Activated T-helper 1 cell treated with anti-CD3 and anti-CD28 coated beads, Interleukin-12 subunit alpha, Interleukin-12 subunit beta, Interleukin-2, Interleukin-4 antibody, amounts not matched to agents 30 ng/mL and 10 ng/mL and 1 ng/mL, durations not matched to agents 14 hours and 24 hours and 36 hours (primary cell): ENCODE data around the gene SLC16A2. TPM values are rescaled to one million over a fixed set of nuclear protein-coding genes. Genes with fewer than 3 reads are reported as not detected.

ENCODE experiments used
- DNase-seq: peaks from one replicate; pipeline ENCODE4 v3.0.0; 2021; ENCODE audit warnings: low spot score
- H3K27ac Mint-ChIP-seq: one replicate; pipeline ENCODE4 v1.8.0; 2021; ENCODE audit warnings: mild to moderate bottlenecking, mixed read lengths
- H3K27me3 Mint-ChIP-seq: one replicate; pipeline ENCODE4 v1.8.0; 2022; ENCODE audit warnings: mild to moderate bottlenecking, moderate library complexity, mixed read lengths; ENCODE audit not compliant: insufficient read depth
- H3K36me3 Mint-ChIP-seq: one replicate; pipeline ENCODE4 v1.8.0; 2021; ENCODE audit warnings: low read depth, mixed read lengths
- H3K4me1 Mint-ChIP-seq: one replicate; pipeline ENCODE4 v1.8.0; 2021; ENCODE audit warnings: low read depth, mixed read lengths
- H3K4me3 Mint-ChIP-seq: one replicate; pipeline ENCODE4 v1.8.0; 2021; ENCODE audit warnings: mild to moderate bottlenecking, moderate library complexity, mixed read lengths
- H3K9me3 Mint-ChIP-seq: one replicate; pipeline ENCODE4 v1.8.0; 2021; ENCODE audit warnings: mixed read lengths
- intact Hi-C: fragments of 100-400 bp; cut with micrococcal nuclease; formaldehyde crosslinking; loops from one replicate; pipeline ENCODE4 v1.15.1; 2024
- total RNA-seq: library from RNA; stranded (reverse); gene quantifications from 2 replicates; pipeline ENCODE4 v1.2.3, GENCODE V29; 2022

Gene SLC16A2
- total RNA-seq, 1 donor from 2014 or later: 0.08 TPM

GRCh38 chrX:74520291-74520690 is 99.0 kb downstream of the SLC16A2 start:
- Mint-ChIP-seq H3K27me3 (no peaks in the 10 kb centered on the region), H3K9me3 (no peaks in the 10 kb centered on the region), H3K4me3 (no peak overlapping the region), H3K27ac (no peak overlapping the region), H3K36me3 (no peaks in the 10 kb centered on the region), H3K4me1 (no peaks in the 10 kb centered on the region)
- no peak for DNase-seq
- intact Hi-C loops: no loop called here

DNA sequence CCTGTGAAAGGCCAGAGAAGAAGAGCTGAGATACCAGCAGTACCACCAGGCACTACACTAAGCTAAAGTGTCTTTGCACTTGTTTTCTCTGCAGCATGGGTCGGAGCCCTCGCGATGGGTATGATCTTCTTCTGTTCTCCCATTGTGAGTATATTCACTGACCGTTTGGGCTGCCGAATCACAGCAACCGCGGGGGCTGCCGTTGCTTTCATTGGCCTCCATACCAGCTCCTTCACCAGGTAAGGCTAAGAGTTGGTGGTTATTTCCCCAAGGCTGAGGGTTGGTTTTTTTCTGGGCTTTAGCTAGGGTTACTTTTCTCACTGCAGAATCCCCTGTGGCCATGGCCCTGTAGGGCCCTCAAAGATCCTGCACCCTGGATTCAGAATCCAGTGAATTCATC is 99.6 kb downstream of the SLC16A2 start:
- Mint-ChIP-seq H3K36me3 (no peaks in the 10 kb centered on the region), H3K4me1 (no peaks in the 10 kb centered on the region), H3K27ac (no peak overlapping the region), H3K4me3 (no peak overlapping the region), H3K27me3 (no peaks in the 10 kb centered on the region), H3K9me3 (no peaks in the 10 kb centered on the region)
- intact Hi-C loops: no loop called here
- DNase-seq: no peak

- Mint-ChIP-seq H3K36me3 (no peaks in the 10 kb centered on the region), H3K27ac (no peak overlapping the region), H3K4me1 (no peaks in the 10 kb centered on the region), H3K9me3 (no peaks in the 10 kb centered on the region), H3K27me3 (no peaks in the 10 kb centered on the region), H3K4me3 (no peak overlapping the region)
- intact Hi-C loops: no loop called here
- DNase-seq: no peak
These were observed 100.9 kb downstream of the SLC16A2 start for GRCh38 chrX:74521961-74522751.

DNA sequence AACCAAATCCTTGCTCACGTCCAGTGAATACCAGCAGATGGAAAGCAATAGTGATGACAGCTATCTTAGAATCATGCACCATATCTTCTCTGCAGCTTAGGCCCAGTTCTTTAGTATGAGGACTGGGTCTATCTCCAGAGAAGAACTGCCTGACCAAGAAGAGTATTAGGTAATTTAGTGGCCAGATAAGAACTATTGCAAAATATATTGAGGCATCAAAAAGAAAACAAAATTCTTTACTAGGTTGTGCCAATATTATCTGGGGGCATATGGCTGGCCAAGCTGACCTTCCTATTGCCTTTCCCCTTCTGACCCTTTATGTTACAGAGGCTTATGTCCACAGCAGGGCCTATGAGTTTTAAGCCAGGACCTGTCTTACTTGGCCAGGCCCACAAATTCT is 101.9 kb downstream of the SLC16A2 start:
- DNase-seq: no peak
- Mint-ChIP-seq H3K36me3 (no peaks in the 10 kb centered on the region), H3K9me3 (no peaks in the 10 kb centered on the region), H3K27me3 (no peaks in the 10 kb centered on the region), H3K4me3 (no peak overlapping the region), H3K27ac (no peak overlapping the region), H3K4me1 (no peaks in the 10 kb centered on the region)
- intact Hi-C loops: no loop called here

DNA sequence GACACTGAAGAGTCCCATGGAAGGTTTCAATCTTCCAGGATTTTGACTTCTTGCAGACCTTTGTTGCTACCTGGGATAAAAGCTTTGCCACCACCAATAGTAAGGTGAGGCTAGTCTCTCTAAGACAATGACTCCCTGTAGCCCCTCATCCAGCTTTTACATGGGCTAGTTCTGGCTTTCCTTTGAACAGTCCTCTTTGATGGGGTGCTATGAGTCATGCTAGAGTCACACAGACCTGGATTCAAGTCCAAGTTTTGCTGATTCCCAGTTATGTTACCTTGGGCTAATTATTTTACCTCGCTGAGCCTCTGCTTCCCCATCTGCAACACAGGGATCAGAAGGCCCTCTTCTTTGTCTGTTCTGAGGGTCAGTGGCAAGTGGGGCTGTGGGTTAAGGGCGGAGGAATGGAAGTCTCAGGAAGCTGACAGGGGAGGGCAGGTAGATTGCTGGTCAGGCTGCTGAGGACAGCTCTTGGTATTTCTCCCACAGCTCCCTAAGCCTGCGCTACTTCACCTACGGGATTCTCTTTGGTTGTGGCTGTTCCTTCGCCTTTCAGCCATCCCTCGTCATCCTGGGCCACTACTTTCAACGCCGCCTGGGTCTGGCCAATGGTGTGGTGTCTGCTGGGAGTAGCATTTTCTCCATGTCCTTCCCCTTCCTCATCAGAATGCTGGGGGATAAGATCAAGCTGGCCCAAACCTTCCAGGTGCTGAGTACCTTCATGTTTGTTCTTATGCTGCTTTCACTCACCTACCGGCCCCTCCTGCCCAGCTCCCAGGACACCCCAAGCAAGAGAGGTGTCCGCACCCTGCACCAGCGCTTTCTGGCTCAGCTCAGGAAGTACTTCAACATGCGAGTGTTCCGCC is 102.8 kb downstream of the SLC16A2 start:
- intact Hi-C loops: no loop called here
- Mint-ChIP-seq H3K27me3 (no peaks in the 10 kb centered on the region), H3K9me3 (no peaks in the 10 kb centered on the region), H3K27ac (no peak overlapping the region), H3K4me3 (no peak overlapping the region), H3K36me3 (no peaks in the 10 kb centered on the region), H3K4me1 (no peaks in the 10 kb centered on the region)
- no peak for DNase-seq

DNA sequence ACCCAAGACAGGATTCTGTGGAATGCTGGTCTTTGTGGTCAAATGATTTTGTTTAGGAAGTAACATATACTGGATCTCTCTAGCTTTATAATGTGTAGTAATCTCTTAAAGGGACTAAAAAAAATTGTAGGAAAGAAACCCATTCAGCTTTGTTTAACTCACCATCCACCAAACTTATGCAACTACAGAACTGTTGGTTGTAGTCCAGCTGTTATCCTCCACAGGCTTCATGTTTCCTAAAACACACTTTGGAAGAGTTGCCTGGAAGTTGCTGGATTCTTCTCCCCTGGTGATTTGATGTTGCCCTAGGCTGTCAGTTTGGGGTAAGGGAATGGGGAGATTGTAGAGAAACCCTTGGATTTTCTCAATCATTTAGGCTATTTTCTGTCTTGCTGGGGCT is 103.8 kb downstream of the SLC16A2 start:
- intact Hi-C loops: no loop called here
- no peak overlapping the region for H3K27ac Mint-ChIP-seq
- no peak overlapping the region for H3K4me3 Mint-ChIP-seq
- no peaks in the 10 kb centered on the region for H3K27me3 Mint-ChIP-seq
- no peaks in the 10 kb centered on the region for H3K36me3 Mint-ChIP-seq
- no peak for DNase-seq
- no peaks in the 10 kb centered on the region for H3K4me1 Mint-ChIP-seq
- H3K9me3 Mint-ChIP-seq: no peaks in the 10 kb centered on the region

GRCh38 chrX:74526764-74527163 is 105.5 kb downstream of the SLC16A2 start:
- Mint-ChIP-seq H3K27me3 (no peaks in the 10 kb centered on the region), H3K9me3 (no peaks in the 10 kb centered on the region), H3K4me3 (no peak overlapping the region), H3K36me3 (no peaks in the 10 kb centered on the region), H3K4me1 (no peaks in the 10 kb centered on the region), H3K27ac (no peak overlapping the region)
- no peak for DNase-seq
- intact Hi-C loops: no loop called here

GRCh38 chrX:74527350-74527749 is 106.1 kb downstream of the SLC16A2 start:
- no peaks in the 10 kb centered on the region for H3K4me1 Mint-ChIP-seq
- DNase-seq: no peak
- H3K4me3 Mint-ChIP-seq: no peak overlapping the region
- no peaks in the 10 kb centered on the region for H3K9me3 Mint-ChIP-seq
- intact Hi-C loops: no loop called here
- no peak overlapping the region for H3K27ac Mint-ChIP-seq
- H3K36me3 Mint-ChIP-seq: no peaks in the 10 kb centered on the region
- H3K27me3 Mint-ChIP-seq: no peaks in the 10 kb centered on the region

DNA sequence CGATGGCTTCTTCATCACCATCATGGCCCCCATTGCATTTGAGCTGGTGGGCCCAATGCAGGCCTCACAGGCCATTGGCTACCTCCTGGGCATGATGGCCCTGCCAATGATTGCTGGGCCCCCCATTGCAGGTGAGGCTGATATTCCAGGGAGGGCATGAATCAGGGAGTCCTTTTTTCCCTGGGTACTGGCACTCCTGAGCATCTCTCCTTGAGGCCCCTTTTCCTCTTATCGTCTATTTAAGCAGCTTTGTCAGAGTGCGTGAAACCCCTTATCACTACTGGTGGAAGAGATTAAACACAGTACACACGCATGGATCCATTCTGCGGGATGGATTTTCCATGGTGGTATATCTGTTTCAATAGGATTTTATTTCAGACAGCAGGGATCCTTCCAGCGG is 108.0 kb downstream of the SLC16A2 start:
- intact Hi-C loops: no loop called here
- no peak overlapping the region for H3K27ac Mint-ChIP-seq

GRCh38 chrX:74531081-74531480 is 109.8 kb downstream of the SLC16A2 start:
- Mint-ChIP-seq H3K4me1 (peaks cover 19% of the 10 kb centered on the region), H3K27ac (no peak overlapping the region), H3K27me3 (no peaks in the 10 kb centered on the region), H3K9me3 (no peaks in the 10 kb centered on the region), H3K4me3 (no peak overlapping the region), H3K36me3 (no peaks in the 10 kb centered on the region)
- DNase-seq: no peak
- intact Hi-C loops: loop anchor here (10.0 kb wide), 1 partner anchor 84 kb away; the partner anchor contains the start of gene RLIM

More for the DNA sequence above, 108.0 kb downstream of the SLC16A2 start:
- Mint-ChIP-seq H3K36me3 (no peaks in the 10 kb centered on the region), H3K27me3 (no peaks in the 10 kb centered on the region), H3K9me3 (no peaks in the 10 kb centered on the region), H3K4me3 (no peak overlapping the region), H3K4me1 (peaks cover 4% of the 10 kb centered on the region)
- DNase-seq: no peak

DNA sequence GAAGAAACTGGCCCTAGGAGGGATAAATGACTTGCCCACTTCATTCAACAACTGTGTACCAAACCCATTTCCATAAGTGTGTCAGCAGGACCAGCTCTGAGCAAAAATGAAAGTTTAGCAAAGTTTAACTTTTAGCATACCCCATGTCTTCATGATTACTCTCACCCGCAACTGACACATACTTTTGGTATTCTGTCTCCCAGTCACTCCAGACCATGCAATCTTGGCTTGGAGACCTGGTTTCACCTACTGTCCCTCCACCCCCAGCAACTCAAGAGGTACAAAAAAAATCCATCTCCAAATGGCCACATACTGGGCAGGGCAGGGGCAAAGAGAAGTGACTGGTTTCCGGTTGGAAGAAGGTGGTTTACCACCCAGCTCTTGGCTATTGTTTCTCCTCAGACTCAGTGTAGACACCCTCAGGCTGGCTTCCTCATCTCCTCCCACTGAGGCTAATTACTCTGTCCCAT is 113.3 kb downstream of the SLC16A2 start:
- Mint-ChIP-seq H3K4me3 (no peak overlapping the region), H3K4me1 (peaks cover 30% of the 10 kb centered on the region), H3K9me3 (no peaks in the 10 kb centered on the region), H3K27ac (peak overlapping the region; percentile 68), H3K27me3 (no peaks in the 10 kb centered on the region), H3K36me3 (no peaks in the 10 kb centered on the region)
- intact Hi-C loops: loop anchor here (1.0 to 10.0 kb wide), 4 partner anchors 16 to 242 kb away; partner anchors contain the start of gene RLIM
- DNase-seq: no peak

GRCh38 chrX:74535086-74535407 is 113.8 kb downstream of the SLC16A2 start:
- DNase-seq: no peak
- intact Hi-C loops: loop anchor here (5.0 to 10.0 kb wide), 2 partner anchors 80 to 243 kb away; partner anchors contain the start of gene RLIM
- Mint-ChIP-seq H3K27ac (peak overlapping the region; percentile 68), H3K36me3 (no peaks in the 10 kb centered on the region), H3K4me3 (no peak overlapping the region), H3K27me3 (no peaks in the 10 kb centered on the region), H3K4me1 (peaks cover 30% of the 10 kb centered on the region), H3K9me3 (no peaks in the 10 kb centered on the region)
